Renal pelvis (tissue), 12 donors: Measurements from ENCODE around the gene FAM162A. TPM values are rescaled to one million over a fixed set of nuclear protein-coding genes. Genes with fewer than 3 reads are reported as not detected.
"Not testable (repeated sequence)": the region's sequence is repeated elsewhere in the genome, so short reads cannot be mapped to it uniquely, and the experiment has no call there.

ENCODE experiments used
- DNase-seq: peaks from one replicate; pipeline ENCODE4 v3.0.0-alpha.2; 2013
- long read RNA-seq, 16 experiments: transcript quantifications; one replicate each; lab custom pipeline, GENCODE V29; 2026
- polyA plus RNA-seq, 3 donors: library from polyadenylated mRNA; unstranded; fragments of 120-200 nt; gene quantifications; one replicate each; pipeline ENCODE4 v1.2.1, GENCODE V29; 2013; ENCODE audit not compliant: insufficient read length in 3 of 3

Gene FAM162A, protein sequence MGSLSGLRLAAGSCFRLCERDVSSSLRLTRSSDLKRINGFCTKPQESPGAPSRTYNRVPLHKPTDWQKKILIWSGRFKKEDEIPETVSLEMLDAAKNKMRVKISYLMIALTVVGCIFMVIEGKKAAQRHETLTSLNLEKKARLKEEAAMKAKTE
- polyA plus RNA-seq = 10 to 100 TPM; 60.9 to 70.8 (median 68.9) TPM
- long read RNA-seq, donor 1, transcript FAM162A-203 (5 exons, 3,052 nt) = major isoform, 76 of 78 reads
- long read RNA-seq, donor 1, partial matches to known transcripts = 0 of 78 reads
- long read RNA-seq, donor 1, other reads (novel, unspliced or antisense) = 0 of 78 reads
- long read RNA-seq, donor 2, transcript FAM162A-203 (5 exons, 3,052 nt) = major isoform, 64 of 65 reads
- long read RNA-seq, donor 2, partial matches to known transcripts = 0 of 65 reads
- long read RNA-seq, donor 2, other reads (novel, unspliced or antisense) = 0 of 65 reads
- long read RNA-seq, donor 3, transcript FAM162A-203 (5 exons, 3,052 nt) = major isoform, 64 of 66 reads
- long read RNA-seq, donor 3, partial matches to known transcripts = 0 of 66 reads
- long read RNA-seq, donor 3, other reads (novel, unspliced or antisense) = 0 of 66 reads
- long read RNA-seq, donor 4, transcript FAM162A-203 (5 exons, 3,052 nt) = major isoform, 99 of 119 reads
- long read RNA-seq, donor 4, partial matches to known transcripts = 19 of 119 reads
- long read RNA-seq, donor 4, other reads (novel, unspliced or antisense) = 0 of 119 reads
- long read RNA-seq, donor 5, transcript FAM162A-203 (5 exons, 3,052 nt) = major isoform, 35 of 35 reads
- long read RNA-seq, donor 5, partial matches to known transcripts = 0 of 35 reads
- long read RNA-seq, donor 5, other reads (novel, unspliced or antisense) = 0 of 35 reads
- long read RNA-seq, donor 6, transcript FAM162A-203 (5 exons, 3,052 nt) = major isoform, 52 of 59 reads
- long read RNA-seq, donor 6, partial matches to known transcripts = 5 of 59 reads
- long read RNA-seq, donor 6, other reads (novel, unspliced or antisense) = 0 of 59 reads
- long read RNA-seq, donor 7, transcript FAM162A-203 (5 exons, 3,052 nt) = major isoform, 72 of 73 reads
- long read RNA-seq, donor 7, partial matches to known transcripts = 0 of 73 reads
- long read RNA-seq, donor 7, other reads (novel, unspliced or antisense) = 0 of 73 reads
- long read RNA-seq, donor 8, transcript FAM162A-203 (5 exons, 3,052 nt) = major isoform, 17 of 17 reads
- long read RNA-seq, donor 8, partial matches to known transcripts = 0 of 17 reads
- long read RNA-seq, donor 8, other reads (novel, unspliced or antisense) = 0 of 17 reads
- long read RNA-seq, donor 9, transcript FAM162A-203 (5 exons, 3,052 nt) = major isoform, 85 of 86 reads
- long read RNA-seq, donor 9, partial matches to known transcripts = 0 of 86 reads
- long read RNA-seq, donor 9, other reads (novel, unspliced or antisense) = 0 of 86 reads
- long read RNA-seq, donor 10, transcript FAM162A-203 (5 exons, 3,052 nt) = major isoform, 52 of 65 reads
- long read RNA-seq, donor 10, partial matches to known transcripts = 12 of 65 reads
- long read RNA-seq, donor 10, other reads (novel, unspliced or antisense) = 0 of 65 reads
- long read RNA-seq, donor 11, transcript FAM162A-203 (5 exons, 3,052 nt) = major isoform, 48 of 49 reads
- long read RNA-seq, donor 11, partial matches to known transcripts = 0 of 49 reads
- long read RNA-seq, donor 11, other reads (novel, unspliced or antisense) = 0 of 49 reads
- long read RNA-seq, donor 12, transcript FAM162A-203 (5 exons, 3,052 nt) = major isoform, 78 of 87 reads
- long read RNA-seq, donor 12, partial matches to known transcripts = 9 of 87 reads
- long read RNA-seq, donor 12, other reads (novel, unspliced or antisense) = 0 of 87 reads
- long read RNA-seq, donor 13, transcript FAM162A-203 (5 exons, 3,052 nt) = major isoform, 26 of 27 reads
- long read RNA-seq, donor 13, partial matches to known transcripts = 0 of 27 reads
- long read RNA-seq, donor 13, other reads (novel, unspliced or antisense) = 0 of 27 reads
- long read RNA-seq, donor 14 = 0 reads
- long read RNA-seq, donor 15, transcript FAM162A-203 (5 exons, 3,052 nt) = major isoform, 86 of 92 reads
- long read RNA-seq, donor 15, partial matches to known transcripts = 5 of 92 reads
- long read RNA-seq, donor 15, other reads (novel, unspliced or antisense) = 0 of 92 reads
- long read RNA-seq, donor 16, transcript FAM162A-203 (5 exons, 3,052 nt) = major isoform, 77 of 78 reads
- long read RNA-seq, donor 16, partial matches to known transcripts = 0 of 78 reads
- long read RNA-seq, donor 16, other reads (novel, unspliced or antisense) = 0 of 78 reads

DNA sequence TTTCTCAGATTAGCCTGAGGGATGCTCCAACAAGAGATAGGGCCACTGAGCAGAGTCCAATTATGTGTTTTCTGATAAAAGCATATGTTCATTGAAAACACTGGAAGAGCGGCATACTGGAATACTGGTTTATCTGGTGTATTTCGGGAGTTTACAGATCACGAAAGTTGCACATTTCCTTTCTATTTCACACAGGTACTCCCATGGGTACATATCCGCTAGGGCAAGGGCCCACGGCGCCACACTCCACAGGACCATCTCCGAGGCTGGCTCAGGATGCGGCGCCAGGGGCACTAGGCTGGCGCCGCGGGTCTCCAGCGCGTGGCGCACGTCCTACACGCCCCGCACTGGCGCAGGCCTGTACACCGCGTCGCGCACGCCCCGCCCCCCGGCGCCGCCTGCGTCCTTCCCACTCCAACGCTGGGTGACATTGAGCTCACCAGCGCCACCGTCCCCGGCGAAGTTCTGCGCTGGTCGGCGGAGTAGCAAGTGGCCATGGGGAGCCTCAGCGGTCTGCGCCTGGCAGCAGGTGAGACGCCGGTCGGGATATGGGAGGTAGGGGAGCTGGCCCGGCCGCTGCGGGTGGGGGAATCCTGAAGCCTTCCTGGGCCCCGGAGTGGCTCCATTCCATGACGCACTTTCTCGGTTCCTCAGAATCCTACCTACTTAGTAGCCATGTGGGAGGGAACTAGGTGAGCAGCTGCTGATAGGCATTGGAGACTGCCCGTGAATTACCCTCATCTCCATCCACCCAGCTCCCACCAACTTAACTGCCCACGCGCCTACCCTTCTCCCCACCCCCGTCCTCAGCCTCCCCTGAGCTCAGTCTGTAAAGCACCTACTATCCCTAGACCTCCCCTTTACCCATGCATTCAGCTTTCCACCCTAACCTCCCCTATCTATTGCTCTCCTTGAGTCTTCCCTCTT lies at the start of gene FAM162A:
Gene FAM162A (plus strand): TSS at position 412 of the 927 bp plus-strand sequence. CDS start 84 bp downstream, at position 496.
- peak; percentile 95 for DNase-seq

DNA sequence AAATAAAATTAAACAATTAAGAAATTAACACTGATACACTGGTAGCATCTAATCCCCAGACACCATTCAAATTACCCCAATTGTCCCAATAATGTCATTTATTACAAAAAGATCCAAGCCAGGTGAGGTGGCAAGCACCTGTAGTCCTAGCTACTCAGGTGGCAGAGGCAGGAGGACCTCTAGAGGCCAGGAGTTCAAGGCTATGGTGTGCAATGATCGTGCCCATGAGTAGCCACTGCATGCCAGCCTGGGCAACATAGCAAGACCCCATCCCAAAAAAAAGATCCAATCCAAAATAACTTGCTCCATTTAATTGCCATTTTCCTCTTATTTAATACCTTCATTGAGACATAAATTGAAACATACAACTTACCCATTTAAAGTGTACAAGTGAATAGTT lies 41.2 kb upstream of the FAM162A start:
- no peak for DNase-seq

DNA sequence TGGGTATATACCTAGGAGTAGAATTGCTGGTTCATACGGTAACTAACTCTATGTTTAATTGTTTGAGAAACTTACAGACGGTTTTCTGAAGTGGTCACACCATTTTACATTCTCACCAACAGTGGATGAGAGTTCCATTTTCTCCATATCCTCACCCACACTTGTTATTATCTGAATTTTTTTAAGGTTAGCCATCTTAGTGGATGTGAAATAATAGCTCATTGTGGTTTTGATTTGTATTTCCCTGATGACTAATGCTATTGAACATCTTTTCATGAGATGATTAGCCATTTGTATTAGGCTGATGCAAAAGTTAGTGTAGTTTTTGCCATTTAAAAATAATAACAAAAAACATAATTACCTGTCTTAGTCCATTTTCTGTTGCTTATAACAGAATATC lies 40.3 kb upstream of the FAM162A start:
- no peak for DNase-seq

DNA sequence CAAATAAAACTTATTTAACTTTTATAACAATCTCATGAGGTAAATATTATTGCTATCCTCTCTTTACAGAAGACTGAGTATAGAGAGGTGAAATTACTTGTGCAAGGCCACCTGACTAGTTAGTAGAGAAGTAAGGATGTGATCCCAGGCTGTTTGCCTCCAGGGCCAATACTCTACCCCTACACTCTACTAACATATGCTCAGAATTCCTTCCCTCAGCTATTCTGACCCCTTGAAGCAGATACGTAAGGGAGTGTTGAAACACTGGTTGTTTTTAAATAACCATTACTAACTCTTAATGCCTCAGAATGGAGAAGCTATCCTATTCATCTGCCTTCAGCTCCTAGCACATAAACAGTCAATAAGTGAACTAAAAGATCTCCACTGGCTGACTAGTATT lies 34.8 kb upstream of the FAM162A start:
- no peak for DNase-seq

DNA sequence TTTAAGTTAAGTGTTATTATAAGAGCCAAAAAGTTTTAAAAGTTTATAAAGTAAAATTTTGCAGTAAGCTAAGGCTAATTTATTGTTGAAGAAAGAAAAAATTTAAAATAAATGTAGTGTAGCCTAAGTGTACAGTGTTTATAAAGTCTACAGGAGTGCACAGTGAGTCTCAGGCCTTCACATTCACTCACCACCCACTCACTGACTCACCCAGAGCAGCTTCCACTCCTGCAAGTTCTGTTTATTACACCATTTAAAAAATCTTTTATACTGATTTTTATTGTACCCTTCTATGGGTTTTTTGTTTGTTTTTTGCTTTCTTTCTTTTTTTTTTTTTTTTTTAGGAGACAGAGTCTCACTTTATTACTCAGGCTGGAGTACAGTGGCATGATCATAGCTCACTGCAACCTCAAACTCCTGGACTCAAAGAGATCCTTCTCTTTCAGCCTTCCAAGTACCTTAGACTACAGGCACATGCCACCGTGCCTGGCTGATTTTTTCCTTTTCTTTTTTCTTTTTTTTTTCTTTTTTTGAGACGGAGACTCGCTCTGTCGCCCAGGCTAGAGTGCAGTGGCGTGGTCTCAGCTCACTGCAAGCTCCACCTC lies 33.1 kb upstream of the FAM162A start:
- DNase-seq = no peak

DNA sequence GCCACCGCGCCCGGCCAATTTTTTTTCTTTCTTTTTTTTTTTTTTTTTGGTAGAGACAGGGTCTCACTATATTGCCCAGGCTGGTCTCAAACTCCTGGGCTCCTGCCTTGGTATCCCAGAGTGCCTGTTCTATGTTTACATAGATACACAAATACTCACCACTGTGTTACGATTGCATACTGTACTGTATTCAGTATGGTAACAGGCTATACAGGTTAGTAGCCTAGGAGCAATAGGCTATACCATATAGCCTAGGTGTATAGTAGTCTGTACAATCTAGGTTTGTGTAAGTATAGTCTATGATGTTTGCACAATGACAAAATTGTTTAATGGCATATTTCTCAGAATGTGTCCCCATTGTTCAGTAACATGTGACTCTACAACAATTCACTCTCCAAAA lies 32.4 kb upstream of the FAM162A start:
- no peak for DNase-seq

DNA sequence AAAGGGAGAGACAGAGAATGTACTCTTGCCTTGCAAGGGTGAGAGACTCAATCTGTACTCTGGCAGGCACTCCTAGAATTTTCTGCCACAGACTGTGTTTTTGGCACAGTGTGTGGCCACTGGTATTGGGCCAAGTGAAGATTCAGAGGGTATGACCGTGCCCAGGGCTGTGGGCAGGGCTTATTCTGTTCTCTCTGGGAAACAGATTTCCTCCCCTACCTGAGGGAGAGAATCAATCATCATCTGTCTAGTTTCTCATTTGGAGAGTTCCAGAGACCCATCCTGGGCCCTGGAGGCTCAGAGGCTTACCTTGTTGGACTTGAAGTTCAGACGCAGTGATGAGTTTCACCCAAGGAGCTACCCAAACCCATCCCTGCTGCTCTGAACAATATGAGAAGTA lies 30.8 kb upstream of the FAM162A start:
- DNase-seq = no peak

DNA sequence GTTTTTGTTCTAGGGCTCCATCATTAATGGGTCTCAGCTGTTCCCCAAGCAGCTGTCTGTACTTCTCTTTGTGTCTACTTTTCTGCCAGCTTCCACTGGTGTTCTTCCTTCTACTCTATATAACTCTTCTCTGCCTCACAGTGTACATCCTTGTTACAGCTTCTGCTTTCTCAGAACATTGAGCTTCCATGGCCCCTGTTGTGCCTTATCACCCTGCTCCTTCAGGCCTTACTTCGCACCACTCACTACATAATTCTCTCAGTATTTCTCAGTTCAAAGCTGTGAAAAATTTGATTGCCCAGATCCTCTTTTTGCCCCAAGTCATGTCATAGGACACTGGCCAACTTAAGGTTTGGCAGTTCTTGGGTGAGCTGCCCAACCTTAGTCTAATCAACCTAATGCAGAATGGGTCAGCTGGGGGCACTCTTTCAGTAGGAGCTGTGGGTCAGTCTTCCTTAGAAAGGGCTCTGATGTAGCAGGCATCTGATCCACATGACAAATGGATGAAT lies 30.0 kb upstream of the FAM162A start:
- DNase-seq = no peak

DNA sequence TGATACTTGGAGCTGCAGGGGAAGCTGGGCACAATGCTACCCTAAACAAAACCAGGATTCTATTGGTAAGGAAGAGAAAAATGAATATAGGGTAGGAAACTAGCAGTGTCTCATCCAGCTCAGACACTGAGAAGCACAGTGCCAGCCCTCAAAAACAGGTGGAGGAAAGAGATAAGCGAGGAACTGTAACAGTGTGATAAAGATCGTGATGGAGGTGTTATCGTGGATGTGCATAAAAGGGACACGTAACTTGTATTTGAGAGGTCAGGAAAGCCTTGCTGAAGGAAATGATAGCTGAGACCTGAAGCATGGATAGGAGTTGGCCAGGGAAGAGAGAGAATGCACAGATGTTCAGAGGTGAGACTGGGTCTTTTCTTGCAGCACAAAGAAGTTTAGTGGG lies 28.4 kb upstream of the FAM162A start:
- no peak for DNase-seq

DNA sequence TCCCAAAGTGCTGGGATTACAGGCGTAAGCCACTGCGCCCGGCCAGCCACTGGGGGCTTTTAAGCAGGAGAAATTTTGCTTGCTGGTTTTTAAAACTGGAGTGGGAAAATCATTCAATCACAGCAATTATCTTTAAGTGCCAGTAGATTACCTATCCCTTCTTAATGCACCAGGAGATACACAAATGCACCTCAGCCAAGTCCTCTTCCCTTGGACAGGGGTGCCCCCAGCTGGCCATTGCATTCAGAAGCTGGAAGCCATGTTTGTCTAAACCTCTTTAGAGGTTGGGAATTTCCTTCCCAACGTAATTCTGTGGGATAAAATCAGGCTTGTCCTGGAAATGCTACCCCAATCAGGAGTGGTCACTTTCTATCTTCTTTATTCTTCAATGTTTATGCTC lies 27.6 kb upstream of the FAM162A start:
- DNase-seq = peak; percentile 7

DNA sequence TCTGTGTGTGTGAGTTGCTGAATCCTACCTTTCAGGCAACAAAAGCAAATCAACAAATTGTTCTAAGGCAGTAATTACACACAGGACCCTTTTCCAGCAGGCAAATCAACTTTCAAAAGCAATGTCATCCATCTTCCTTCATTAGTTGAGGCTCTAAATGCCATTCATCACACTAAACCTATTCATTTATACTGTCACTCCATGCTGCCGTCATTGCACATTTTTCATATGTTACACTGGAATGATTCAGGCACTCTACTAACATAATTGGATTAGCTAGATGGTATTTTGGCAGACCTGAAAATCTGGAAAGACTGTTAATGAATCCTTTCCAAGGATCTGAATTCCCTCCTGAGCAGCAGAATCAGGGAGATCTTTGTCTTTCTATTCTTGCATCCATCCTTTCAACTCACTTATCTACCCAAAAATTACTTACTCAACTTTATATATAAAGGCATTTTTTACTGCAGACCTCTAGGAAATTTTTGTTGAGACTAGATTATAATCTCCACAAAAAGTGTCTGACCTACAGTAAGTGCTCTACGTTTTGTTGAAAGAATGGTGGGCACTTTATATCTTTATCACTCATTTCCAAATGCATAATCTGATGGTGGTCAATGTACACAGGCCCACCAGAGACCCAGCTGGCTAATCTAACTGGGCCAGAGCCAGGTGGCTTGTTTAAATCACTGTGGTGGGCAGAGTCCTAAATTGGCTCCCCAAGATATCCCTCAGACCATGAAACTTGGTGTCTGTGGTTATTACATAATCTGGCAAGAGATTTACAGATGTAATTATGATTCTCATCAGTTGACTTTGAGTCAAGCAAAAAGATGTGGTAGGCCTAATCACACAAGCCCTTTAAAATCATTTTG lies 25.9 kb upstream of the FAM162A start:
- DNase-seq = no peak

DNA sequence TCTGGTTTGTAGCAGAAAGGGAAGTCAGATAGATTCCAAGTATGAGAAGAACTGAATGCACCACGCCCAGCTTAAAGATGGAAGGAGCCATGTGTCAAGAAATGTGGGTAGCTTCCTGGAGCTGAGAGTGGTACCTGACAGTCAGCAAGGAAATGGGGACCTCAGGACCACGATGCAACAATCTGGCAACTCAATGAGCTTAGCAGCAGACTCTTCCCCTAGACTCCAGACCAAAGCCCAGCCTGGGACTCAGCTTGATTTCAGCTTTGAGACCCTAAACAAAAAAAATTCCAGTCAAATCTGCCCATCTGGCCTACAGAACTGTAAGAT lies 25.3 kb upstream of the FAM162A start:
- no peak for DNase-seq

DNA sequence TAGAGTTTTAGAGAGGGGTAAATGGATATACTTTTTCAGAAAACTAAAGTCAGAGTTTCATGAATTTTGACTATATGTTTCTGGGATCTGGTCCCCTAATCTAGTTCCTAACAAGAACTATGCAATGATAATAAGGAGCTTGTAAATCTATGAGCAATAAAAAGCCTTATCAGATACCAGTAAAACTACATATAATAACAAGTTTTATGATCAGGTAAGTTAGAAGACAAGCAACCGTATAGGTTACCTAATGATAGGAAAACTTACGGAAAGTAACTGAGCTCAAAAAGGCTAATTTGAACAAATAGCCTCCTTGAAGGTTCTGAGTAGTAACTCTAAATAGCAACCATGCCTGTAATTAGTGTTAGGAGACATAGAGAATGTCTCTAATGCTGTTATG lies 22.0 kb upstream of the FAM162A start:
- DNase-seq = no peak

DNA sequence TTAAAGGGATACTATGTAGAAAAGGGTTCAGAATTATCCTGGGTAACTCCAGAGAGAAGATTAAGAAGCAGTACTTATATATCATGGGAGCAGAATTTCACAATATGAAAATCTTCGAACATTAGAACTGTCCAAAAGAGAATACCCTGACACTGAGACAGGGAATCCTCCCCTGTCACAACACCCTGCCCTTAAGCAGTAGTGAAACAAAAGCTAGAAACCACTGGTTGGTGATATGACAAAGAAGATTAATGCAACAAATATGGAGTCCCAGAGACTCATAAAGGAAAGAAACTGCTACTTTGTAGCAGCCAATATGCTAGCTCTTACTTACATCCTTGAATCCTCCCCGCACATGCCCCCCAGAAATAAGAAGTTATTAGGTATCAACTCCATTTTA lies 19.5 kb upstream of the FAM162A start:
- DNase-seq = no peak

DNA sequence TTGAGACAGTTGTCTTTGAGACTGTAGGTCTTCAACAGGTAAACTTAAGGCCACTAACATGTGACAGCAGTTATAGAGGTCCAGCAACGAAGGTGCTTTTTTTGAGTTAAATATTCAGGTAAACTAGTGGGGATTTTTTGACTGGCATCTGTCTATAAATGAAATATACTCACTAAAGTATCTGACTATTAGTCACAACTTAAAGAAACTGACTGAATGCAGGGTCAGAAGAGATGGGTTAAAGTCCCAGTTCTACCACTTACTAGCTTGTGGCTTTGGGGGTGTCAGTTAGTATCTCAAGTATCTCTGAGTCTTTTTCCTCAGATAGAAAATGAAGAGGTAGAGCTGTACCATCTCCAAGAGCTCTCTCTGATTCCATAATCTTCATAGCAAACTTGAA lies 18.9 kb upstream of the FAM162A start:
- no peak for DNase-seq

DNA sequence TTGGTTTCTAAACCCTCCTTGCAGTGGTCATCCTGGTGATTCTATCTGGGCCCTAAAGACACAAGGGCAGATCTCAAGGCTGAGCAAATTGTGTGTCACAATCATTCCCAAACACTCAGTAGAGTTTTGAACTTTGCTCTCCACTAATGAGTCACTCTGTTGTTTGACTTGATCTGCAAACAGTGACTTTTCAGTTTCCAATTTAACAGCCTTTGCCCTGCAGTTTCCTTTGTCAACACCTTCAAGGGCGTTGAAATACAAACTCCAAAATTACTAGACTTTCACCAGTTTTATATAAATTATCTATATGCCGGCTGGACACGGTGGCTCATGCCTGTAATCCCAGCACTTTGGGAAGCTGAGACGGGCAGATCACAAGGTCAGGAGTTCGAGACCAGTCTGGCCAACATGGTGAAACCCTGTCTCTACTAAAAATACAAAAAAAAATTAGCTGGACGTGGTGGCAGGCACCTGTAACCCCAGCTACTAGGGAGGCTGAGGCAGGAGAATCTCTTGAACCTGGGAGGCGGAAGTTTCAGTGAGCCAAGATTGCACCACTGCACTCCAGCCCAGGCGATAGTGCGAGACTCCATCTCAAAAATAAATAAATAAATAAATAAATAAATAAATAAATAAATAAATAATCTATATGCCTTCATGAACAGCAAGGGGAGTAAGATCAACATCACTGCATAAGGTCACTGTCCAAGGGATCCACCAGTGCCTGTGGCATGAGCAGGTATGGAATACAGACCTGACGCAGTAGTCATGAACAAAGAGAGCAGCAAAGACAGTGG lies 18.2 kb upstream of the FAM162A start:
- not testable (repeated sequence) for DNase-seq
